PC-9 (cell line): ENCODE results near the gene MSI2. TPM values are rescaled to one million over a fixed set of nuclear protein-coding genes. Genes with fewer than 3 reads are reported as not detected.

Experiments
- BruUV-seq: library from RNA; stranded (reverse); fragments of 400-500 nt; replicated peaks from 2 replicates; lab custom pipeline; 2021; lab: Mats Ljungman, UMichigan
- CTCF ChIA-PET: fragments of 300-600 bp; sonication (Branson Sonifier 250); formaldehyde crosslinking; loops from one replicate; lab custom pipeline; 2022; ENCODE audit warnings: antibody characterized with exemption; lab: Charles Lee
- POLR2A ChIA-PET: fragments of 300-600 bp; sonication (Branson Sonifier 250); formaldehyde crosslinking; loops from one replicate; lab custom pipeline; 2022; ENCODE audit warnings: antibody characterized with exemption; ENCODE audit not compliant: unreplicated experiment; lab: Charles Lee
- DNase-seq, 2 experiments: peaks; one replicate each; pipeline versions ENCODE4 v3.0.0 to v3.0.0-alpha.2; 2015 to 2022; ENCODE audit warnings: mixed read lengths in 1 of 2
- H2AFZ ChIP-seq: fragments of 200-600 bp; sonication (generic); 2 replicates; pipeline ENCODE4 v1.8.1; 2017; ENCODE audit warnings: antibody characterized with exemption
- H3F3A ChIP-seq: fragments of 200-600 bp; sonication (generic); 2 replicates; pipeline ENCODE4 v1.8.1; 2017; ENCODE audit warnings: antibody characterized with exemption, mild to moderate bottlenecking, low read depth; ENCODE audit not compliant: insufficient read depth
- H3K27ac ChIP-seq: fragments of 200-600 bp; sonication (generic); 2 replicates; pipeline ENCODE4 v1.6.1; 2016; ENCODE audit warnings: mixed run types
- H3K27me3 ChIP-seq: fragments of 200-600 bp; sonication (generic); 2 replicates; pipeline ENCODE4 v1.6.1; 2016; ENCODE audit warnings: low read depth, mixed run types; ENCODE audit not compliant: insufficient read depth
- H3K36me3 ChIP-seq: fragments of 200-600 bp; sonication (generic); 2 replicates; pipeline ENCODE4 v1.6.1; 2016; ENCODE audit warnings: low read depth, mixed run types
- H3K4me1 ChIP-seq: fragments of 200-600 bp; sonication (generic); replicated peaks from 2 replicates; pipeline ENCODE4 v1.6.1; 2016; ENCODE audit warnings: mixed run types; ENCODE audit not compliant: insufficient read depth
- H3K4me2 ChIP-seq: fragments of 200-600 bp; sonication (generic); 2 replicates; pipeline ENCODE4 v1.6.1; 2017; ENCODE audit warnings: mixed run types
- H3K4me3 ChIP-seq: fragments of 200-600 bp; sonication (generic); 2 replicates; pipeline ENCODE4 v1.6.1; 2016; ENCODE audit warnings: mixed run types
- H3K79me2 ChIP-seq: fragments of 200-600 bp; sonication (generic); 2 replicates; pipeline ENCODE4 v1.6.1; 2017; ENCODE audit warnings: low read depth, mixed run types
- H3K9me2 ChIP-seq: fragments of 200-600 bp; sonication (generic); 2 replicates; pipeline ENCODE4 v1.8.1; 2017; ENCODE audit warnings: mild to moderate bottlenecking; ENCODE audit not compliant: insufficient read depth
- H3K9me3 ChIP-seq: fragments of 200-600 bp; sonication (generic); 2 replicates; pipeline ENCODE4 v1.8.1; 2016; ENCODE audit warnings: low read depth; ENCODE audit not compliant: insufficient read depth
- H4K20me1 ChIP-seq: fragments of 200-600 bp; sonication (generic); 2 replicates; pipeline ENCODE4 v1.8.1; 2017; ENCODE audit not compliant: insufficient read depth
- CTCF ChIP-seq: fragments of 200-600 bp; sonication (generic); conservative IDR thresholded peaks from 2 replicates; pipeline ENCODE4 v1.6.1; 2017; ENCODE audit warnings: mixed run types, antibody characterized with exemption, mild to moderate bottlenecking, moderate library complexity
- EZH2 ChIP-seq: fragments of 200-600 bp; sonication (generic); IDR thresholded peaks from 2 replicates; pipeline ENCODE4 v1.8.0; 2017; ENCODE audit warnings: antibody characterized with exemption, low read depth
- intact Hi-C: fragments of 100-400 bp; cut with micrococcal nuclease; formaldehyde crosslinking; loops from one replicate; pipeline ENCODE4 v1.10.0; 2022; ENCODE audit not compliant: unreplicated experiment
- total RNA-seq: library from RNA; stranded (reverse); gene quantifications from 2 replicates; pipeline ENCODE4 v1.2.3, GENCODE V29; 2021

MSI2 gene
- total RNA-seq, 1 experiment from 2014 or later, result 15.7 TPM

- Histone ChIP-seq H3K27ac (no peak overlapping the region), H3K27me3 (peaks cover 35% of the 10 kb centered on the region; the same call in 1 of the 2 replicates), H3K36me3 (no peaks in the 10 kb centered on the region), H3K4me3 (no peak overlapping the region), H3K9me2 (no peaks in the 10 kb centered on the region), H2AFZ (no peak overlapping the region), H3F3A (no peaks in the 10 kb centered on the region), H3K79me2 (no peaks in the 10 kb centered on the region), H3K4me2 (no peak overlapping the region), H3K9me3 (no peaks in the 10 kb centered on the region), H4K20me1 (no peaks in the 10 kb centered on the region), H3K4me1 (no peaks in the 10 kb centered on the region)
- POLR2A ChIA-PET, result no interaction called here
- DNase-seq, result no peak
- no TSS peak for BruUV-seq
- no peak for TF ChIP-seq CTCF
- no peak for TF ChIP-seq EZH2
- CTCF ChIA-PET, result no interaction called here
- intact Hi-C loops, result no loop called here
These were observed 192.5 kb downstream of the MSI2 start for GRCh38 chr17:57448759-57449283.

- H3K9me3 ChIP-seq, result no peaks in the 10 kb centered on the region
- H3K27me3 ChIP-seq, result peaks cover 28% of the 10 kb centered on the region
- CTCF ChIA-PET, result no interaction called here
- H3F3A ChIP-seq, result no peaks in the 10 kb centered on the region
- no peaks in the 10 kb centered on the region for H3K79me2 ChIP-seq
- H2AFZ ChIP-seq, result no peak overlapping the region
- no peaks in the 10 kb centered on the region for H3K4me1 ChIP-seq
- no peak for DNase-seq
- H3K4me2 ChIP-seq, result no peak overlapping the region
- intact Hi-C loops, result no loop called here
- TF ChIP-seq CTCF (no peak), EZH2 (no peak)
- H3K4me3 ChIP-seq, result no peak overlapping the region
- H3K27ac ChIP-seq, result no peak overlapping the region
- H3K9me2 ChIP-seq, result no peaks in the 10 kb centered on the region
- H4K20me1 ChIP-seq, result no peaks in the 10 kb centered on the region
- no peaks in the 10 kb centered on the region for H3K36me3 ChIP-seq
- POLR2A ChIA-PET, result no interaction called here
- BruUV-seq, result no TSS peak
These were observed 194.9 kb downstream of the MSI2 start for GRCh38 chr17:57451191-57451590.

GRCh38 chr17:57451643-57452042, 195.3 kb downstream of the MSI2 start:
- no TSS peak for BruUV-seq
- intact Hi-C loops, result no loop called here
- Histone ChIP-seq H3K4me1 (no peaks in the 10 kb centered on the region), H3F3A (no peaks in the 10 kb centered on the region), H2AFZ (no peak overlapping the region), H3K27ac (no peak overlapping the region), H3K4me2 (no peak overlapping the region), H4K20me1 (no peaks in the 10 kb centered on the region), H3K9me3 (no peaks in the 10 kb centered on the region), H3K27me3 (peaks cover 28% of the 10 kb centered on the region), H3K9me2 (no peaks in the 10 kb centered on the region), H3K4me3 (no peak overlapping the region), H3K36me3 (no peaks in the 10 kb centered on the region), H3K79me2 (no peaks in the 10 kb centered on the region)
- CTCF ChIA-PET, result no interaction called here
- POLR2A ChIA-PET, result no interaction called here
- no peak for DNase-seq
- TF ChIP-seq CTCF, result no peak
- no peak for TF ChIP-seq EZH2
